Measurements from ENCODE around the gene FBXW4.

- TF ChIP-seq CTCF (conservative IDR thresholded peaks at IDR 0.05) (no peak), EZH2 (IDR thresholded peaks at IDR 0.05; ENCODE audit: low read depth) (no peak)
Observed at GRCh38 chr10:101615525-101616116, 79.3 kb downstream of the FBXW4 start.
